ENCODE results near the gene POLR3K. TPM values are rescaled to one million over a fixed set of nuclear protein-coding genes. Genes with fewer than 3 reads are reported as not detected.

POLR3K gene
- total RNA-seq, 1 experiment from 2014 or later: 33.5 TPM

GRCh38 chr16:78444-79150 is 25.2 kb upstream of the POLR3K start:
- TSS peak; percentile 46 for BruUV-seq (replicated peaks)
- Histone ChIP-seq H3F3A (ENCODE audit: insufficient read depth, low read depth) (peaks cover 35% of the 10 kb centered on the region; the same call in 1 of the 2 replicates), H3K27ac (no peak overlapping the region), H3K4me2 (peak overlapping the region; percentile 97), H3K4me1 (replicated peaks; ENCODE audit: insufficient read depth) (peaks cover 25% of the 10 kb centered on the region), H3K4me3 (peak overlapping the region; percentile 84), H2AFZ (peak overlapping the region; percentile 79), H4K20me1 (ENCODE audit: insufficient read depth) (no peaks in the 10 kb centered on the region), H3K9me3 (ENCODE audit: insufficient read depth, low read depth) (no peaks in the 10 kb centered on the region), H3K79me2 (ENCODE audit: low read depth) (0 out of 2 replicates have a peak, but pooled peaks cover 3% of the 10 kb centered on the region), H3K9me2 (ENCODE audit: insufficient read depth) (no peaks in the 10 kb centered on the region), H3K27me3 (ENCODE audit: insufficient read depth, low read depth) (no peaks in the 10 kb centered on the region), H3K36me3 (ENCODE audit: low read depth) (no peaks in the 10 kb centered on the region)
- no peak for DNase-seq
- CTCF ChIA-PET: interaction anchor here (0.6 kb wide), 1 partner anchor 61 kb away, joined by 5 read pairs; no protein-coding TSS in a partner anchor
- intact Hi-C loops (cut with micrococcal nuclease; ENCODE audit: unreplicated experiment): no loop called here
- no peak for TF ChIP-seq CTCF (conservative IDR thresholded peaks at IDR 0.05)
- no peak for TF ChIP-seq EZH2 (IDR thresholded peaks at IDR 0.05; ENCODE audit: low read depth)
- POLR2A ChIA-PET (ENCODE audit: unreplicated experiment): interaction anchor here (1.0 kb wide), 1 partner anchor 16 kb away, joined by 6 read pairs; no protein-coding TSS in a partner anchor

- no peaks in the 10 kb centered on the region for H3K9me3 ChIP-seq (ENCODE audit: insufficient read depth, low read depth)
- no peaks in the 10 kb centered on the region for H3K36me3 ChIP-seq (ENCODE audit: low read depth)
- peak within 1 kb of the TSS; percentile 97 for H3K4me2 ChIP-seq
- ChIA-PET POLR2A (ENCODE audit: unreplicated experiment) (no interaction called here), CTCF (interaction anchor here (0.7 kb wide), 1 partner anchor 12 kb away, joined by 3 read pairs; no protein-coding TSS in a partner anchor)
- intact Hi-C loops (cut with micrococcal nuclease; ENCODE audit: unreplicated experiment): no loop called here
- no peaks in the 10 kb centered on the region for H3K9me2 ChIP-seq (ENCODE audit: insufficient read depth)
- peak within 1 kb of the TSS; percentile 84 for H3K4me3 ChIP-seq
- peaks cover 31% of the 10 kb centered on the region for H3K4me1 ChIP-seq (replicated peaks; ENCODE audit: insufficient read depth)
- peak; percentile 51 to 90 for DNase-seq
- H2AFZ ChIP-seq: peak within 1 kb of the TSS; percentile 79
- H3F3A ChIP-seq (ENCODE audit: insufficient read depth, low read depth): peaks cover 39% of the 10 kb centered on the region; the same call in 1 of the 2 replicates
- H3K79me2 ChIP-seq (ENCODE audit: low read depth): 0 out of 2 replicates have a peak, but pooled peaks cover 3% of the 10 kb centered on the region
- H3K27me3 ChIP-seq (ENCODE audit: insufficient read depth, low read depth): no peaks in the 10 kb centered on the region
- peak within 1 kb of the TSS; percentile 2; the same call in 1 of the 2 replicates for H3K27ac ChIP-seq
- BruUV-seq (replicated peaks): no TSS peak
- TF ChIP-seq EZH2 (IDR thresholded peaks at IDR 0.05; ENCODE audit: low read depth): no peak
- TF ChIP-seq CTCF (conservative IDR thresholded peaks at IDR 0.05): no peak
- no peaks in the 10 kb centered on the region for H4K20me1 ChIP-seq (ENCODE audit: insufficient read depth)
These were observed 24.5 kb upstream of the POLR3K start, which contains the start of gene MPG for GRCh38 chr16:77807-78443. MPG (plus strand) TSS chr16:78225; CDS start chr16:78310, 85 bp downstream.

- Histone ChIP-seq H3K9me2 (ENCODE audit: insufficient read depth) (no peaks in the 10 kb centered on the region), H3K36me3 (ENCODE audit: low read depth) (no peaks in the 10 kb centered on the region), H3K4me2 (peak overlapping the region; percentile 97), H3K27me3 (ENCODE audit: insufficient read depth, low read depth) (no peaks in the 10 kb centered on the region), H3K4me3 (peak overlapping the region; percentile 84), H3F3A (ENCODE audit: insufficient read depth, low read depth) (peaks cover 39% of the 10 kb centered on the region; the same call in 1 of the 2 replicates), H3K79me2 (ENCODE audit: low read depth) (0 out of 2 replicates have a peak, but pooled peaks cover 3% of the 10 kb centered on the region), H4K20me1 (ENCODE audit: insufficient read depth) (no peaks in the 10 kb centered on the region), H3K4me1 (replicated peaks; ENCODE audit: insufficient read depth) (peaks cover 35% of the 10 kb centered on the region), H3K9me3 (ENCODE audit: insufficient read depth, low read depth) (no peaks in the 10 kb centered on the region), H3K27ac (peak overlapping the region; percentile 2; the same call in 1 of the 2 replicates), H2AFZ (peak overlapping the region; percentile 79)
- DNase-seq: peak; percentile 38 to 61
- no TSS peak for BruUV-seq (replicated peaks)
- ChIA-PET POLR2A (ENCODE audit: unreplicated experiment) (no interaction called here), CTCF (interaction anchor here (0.7 kb wide), 2 partner anchors 11 kb away, joined by 3 to 4 read pairs; no protein-coding TSS in a partner anchor)
- TF ChIP-seq CTCF (conservative IDR thresholded peaks at IDR 0.05) (no peak), EZH2 (IDR thresholded peaks at IDR 0.05; ENCODE audit: low read depth) (no peak)
- intact Hi-C loops (cut with micrococcal nuclease; ENCODE audit: unreplicated experiment): no loop called here
These were observed 23.9 kb upstream of the POLR3K start for GRCh38 chr16:77273-77806.
